Right atrium auricular region (tissue), 2 donors: ENCODE data around the gene IQGAP2. TPM values are rescaled to one million over a fixed set of nuclear protein-coding genes. Genes with fewer than 3 reads are reported as not detected.
"Not testable (repeated sequence)": the region's sequence is repeated elsewhere in the genome, so short reads cannot be mapped to it uniquely, and the experiment has no call there.

Experiments
- DNase-seq: peaks from one replicate; pipeline ENCODE4 v3.0.0-alpha.2; 2019; ENCODE audit warnings: low spot score
- H3K27ac ChIP-seq, 2 donors: fragments of 200-600 bp; sonication (generic); 1 replicate in 1 of 2; 2 replicates in 1 of 2; pipeline ENCODE4 v1.5.1; 2016 to 2019
- H3K27me3 ChIP-seq, 2 donors: fragments of 200-600 bp; sonication (generic); one replicate each; pipeline versions ENCODE4 v1.5.1 to v1.6.0; 2017 to 2019
- H3K36me3 ChIP-seq: fragments of 200-600 bp; sonication (generic); one replicate; pipeline ENCODE4 v1.5.1; 2016
- H3K4me1 ChIP-seq, 2 donors: fragments of 200-600 bp; sonication (generic); one replicate each; pipeline versions ENCODE4 v1.5.1 to v1.6.0; 2017 to 2019
- H3K4me3 ChIP-seq, 2 donors: fragments of 200-600 bp; sonication (generic); 1 replicate in 1 of 2; 2 replicates in 1 of 2; pipeline ENCODE4 v1.5.1; 2017 to 2019; ENCODE audit warnings: mild to moderate bottlenecking in 1 of 2, moderate library complexity in 1 of 2
- H3K9me3 ChIP-seq, 2 donors: fragments of 200-600 bp; sonication (generic); one replicate each; pipeline ENCODE4 v1.5.1; 2019
- total RNA-seq, 2 donors: library from RNA; depleted of rRNA; stranded (reverse); fragments of >200 nt; gene quantifications; one replicate each; pipeline ENCODE4 v1.1.0, GENCODE V29; 2016
- TF ChIP-seq, protein P1 (sequence below), 2 donors: fragments of 200-600 bp; sonication (generic); IDR thresholded peaks; one replicate each; pipeline ENCODE4 v1.5.1; 2019; ENCODE audit warnings: antibody characterized with exemption in 2 of 2

IQGAP2 gene
- total RNA-seq, 2 donors from 2014 or later: 5.4 to 12.3 TPM

DNA sequence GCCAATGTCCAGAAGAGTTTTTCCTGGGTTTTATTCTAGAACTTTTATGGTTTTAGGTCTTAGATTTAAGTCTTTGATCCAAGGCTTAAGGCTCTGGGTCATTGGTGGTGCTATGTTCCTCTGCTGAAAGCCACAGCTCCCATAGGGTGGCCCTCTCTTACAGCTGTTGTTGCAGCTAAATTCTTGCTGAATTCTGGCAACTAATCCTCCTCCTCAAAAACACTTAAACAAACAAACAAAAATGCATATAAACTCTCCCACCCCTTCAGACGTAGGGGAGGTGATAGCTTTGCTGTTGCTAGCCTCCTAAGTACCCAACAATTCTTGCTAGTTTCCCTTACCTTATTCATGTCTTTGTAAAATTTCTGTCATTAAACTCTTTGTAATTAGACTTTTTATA, 30.2 kb downstream of the IQGAP2 start:
- H3K4me3 ChIP-seq: no peak overlapping the region
- no peaks in the 10 kb centered on the region for H3K36me3 ChIP-seq
- H3K27me3 ChIP-seq: no peaks in the 10 kb centered on the region
- no peak for DNase-seq
- no peak overlapping the region for H3K27ac ChIP-seq
- TF ChIP-seq, protein P1, sequence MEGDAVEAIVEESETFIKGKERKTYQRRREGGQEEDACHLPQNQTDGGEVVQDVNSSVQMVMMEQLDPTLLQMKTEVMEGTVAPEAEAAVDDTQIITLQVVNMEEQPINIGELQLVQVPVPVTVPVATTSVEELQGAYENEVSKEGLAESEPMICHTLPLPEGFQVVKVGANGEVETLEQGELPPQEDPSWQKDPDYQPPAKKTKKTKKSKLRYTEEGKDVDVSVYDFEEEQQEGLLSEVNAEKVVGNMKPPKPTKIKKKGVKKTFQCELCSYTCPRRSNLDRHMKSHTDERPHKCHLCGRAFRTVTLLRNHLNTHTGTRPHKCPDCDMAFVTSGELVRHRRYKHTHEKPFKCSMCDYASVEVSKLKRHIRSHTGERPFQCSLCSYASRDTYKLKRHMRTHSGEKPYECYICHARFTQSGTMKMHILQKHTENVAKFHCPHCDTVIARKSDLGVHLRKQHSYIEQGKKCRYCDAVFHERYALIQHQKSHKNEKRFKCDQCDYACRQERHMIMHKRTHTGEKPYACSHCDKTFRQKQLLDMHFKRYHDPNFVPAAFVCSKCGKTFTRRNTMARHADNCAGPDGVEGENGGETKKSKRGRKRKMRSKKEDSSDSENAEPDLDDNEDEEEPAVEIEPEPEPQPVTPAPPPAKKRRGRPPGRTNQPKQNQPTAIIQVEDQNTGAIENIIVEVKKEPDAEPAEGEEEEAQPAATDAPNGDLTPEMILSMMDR (IDR thresholded peaks at IDR 0.05): no peak
- H3K9me3 ChIP-seq: peaks cover 0 to 5% of the 10 kb centered on the region in 2 donors
- H3K4me1 ChIP-seq: no peaks in the 10 kb centered on the region

DNA sequence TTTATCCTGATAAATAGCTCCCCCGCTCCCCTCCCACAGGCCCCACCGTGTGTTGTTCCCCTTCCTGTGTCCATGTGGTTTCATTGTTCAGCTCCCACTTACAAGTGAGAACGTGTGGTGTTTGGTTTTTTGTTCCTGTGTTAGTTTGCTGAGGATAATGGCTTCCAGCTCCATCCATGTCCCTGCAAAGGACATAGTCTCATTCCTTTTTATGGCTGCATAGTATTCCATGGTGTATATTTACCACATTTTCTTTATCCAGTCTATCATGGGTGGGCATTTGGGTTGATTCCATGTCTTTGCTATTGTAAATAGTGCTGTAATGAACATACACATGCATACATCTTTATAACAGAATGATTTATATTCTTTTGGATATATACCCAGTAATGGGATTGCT, 34.4 kb downstream of the IQGAP2 start:
- not testable (repeated sequence) for H3K36me3 ChIP-seq, H3K9me3 ChIP-seq, DNase-seq, H3K27me3 ChIP-seq, H3K4me3 ChIP-seq, H3K4me1 ChIP-seq, H3K27ac ChIP-seq

DNA sequence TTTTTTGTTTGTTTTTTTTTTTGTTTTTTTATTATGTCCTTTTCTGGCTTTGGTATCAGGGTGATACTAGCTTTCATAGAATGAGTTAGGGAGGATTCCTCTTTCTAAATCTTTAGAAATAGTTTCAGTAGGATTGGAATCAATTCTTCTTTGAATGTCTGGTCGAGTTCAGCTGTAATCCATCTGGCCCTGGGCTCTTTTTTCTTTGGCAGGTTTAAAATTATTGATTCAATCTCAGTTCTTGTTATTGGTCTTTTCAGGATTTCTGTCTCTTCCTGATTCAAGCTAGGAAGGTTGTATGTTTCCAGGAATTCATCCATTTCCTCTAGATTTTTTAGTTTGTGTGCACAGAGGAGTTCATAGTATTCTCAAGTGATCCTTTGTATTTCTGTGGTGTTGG, 34.9 kb downstream of the IQGAP2 start:
- TF ChIP-seq, protein P1 (IDR thresholded peaks at IDR 0.05): no peak
- Histone ChIP-seq H3K27ac (no peak overlapping the region), H3K4me1 (no peaks in the 10 kb centered on the region), H3K36me3 (no peaks in the 10 kb centered on the region), H3K27me3 (no peaks in the 10 kb centered on the region), H3K9me3 (peaks cover 0 to 5% of the 10 kb centered on the region in 2 donors), H3K4me3 (no peak overlapping the region)
- DNase-seq: no peak

DNA sequence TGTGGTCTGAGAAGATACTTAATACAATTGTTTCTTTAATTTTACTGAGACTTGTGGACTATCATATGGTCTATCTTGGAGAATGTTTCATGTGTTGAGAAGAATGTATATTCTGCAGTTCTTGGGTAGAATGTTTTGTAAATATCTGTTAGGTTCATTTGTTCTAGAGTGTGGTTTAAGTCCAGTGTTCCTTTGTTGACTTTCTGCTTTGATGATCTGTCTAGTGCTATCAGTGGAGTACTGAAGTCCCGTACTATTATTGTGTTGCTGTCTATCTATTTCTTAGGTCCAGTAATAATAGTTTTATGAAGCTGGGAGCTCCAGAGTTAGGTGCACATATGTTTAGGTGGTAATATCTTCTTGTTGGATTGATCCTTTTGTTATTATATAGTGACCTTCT, 36.1 kb downstream of the IQGAP2 start:
- H3K27me3 ChIP-seq: no peaks in the 10 kb centered on the region
- no peak for DNase-seq
- TF ChIP-seq, protein P1 (IDR thresholded peaks at IDR 0.05): no peak
- no peaks in the 10 kb centered on the region for H3K36me3 ChIP-seq
- H3K4me3 ChIP-seq: no peak overlapping the region
- H3K27ac ChIP-seq: no peak overlapping the region
- no peaks in the 10 kb centered on the region for H3K4me1 ChIP-seq
- peaks cover 0 to 5% of the 10 kb centered on the region in 2 donors for H3K9me3 ChIP-seq

DNA sequence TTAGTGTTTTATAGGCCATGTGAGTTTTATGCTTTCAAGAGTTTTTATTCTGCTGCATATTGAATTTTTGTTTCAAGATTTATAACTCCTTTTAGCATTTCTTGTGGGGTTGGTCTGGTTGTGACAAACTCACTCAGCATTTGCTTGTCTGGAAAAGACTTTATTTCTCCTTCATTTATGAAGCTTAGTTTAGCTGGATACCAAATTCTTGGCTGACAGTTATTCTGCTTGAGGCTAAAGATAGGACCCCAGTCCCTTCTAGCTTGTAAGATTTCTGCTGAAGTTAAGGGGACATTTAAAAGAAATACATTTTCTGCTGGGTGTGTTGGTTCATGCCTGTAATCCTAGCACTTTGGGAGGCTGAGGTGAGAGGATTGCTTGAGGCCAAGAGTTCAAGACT, 36.8 kb downstream of the IQGAP2 start:
- no peak for DNase-seq
- H3K27me3 ChIP-seq: no peaks in the 10 kb centered on the region
- TF ChIP-seq, protein P1 (IDR thresholded peaks at IDR 0.05): no peak

DNA sequence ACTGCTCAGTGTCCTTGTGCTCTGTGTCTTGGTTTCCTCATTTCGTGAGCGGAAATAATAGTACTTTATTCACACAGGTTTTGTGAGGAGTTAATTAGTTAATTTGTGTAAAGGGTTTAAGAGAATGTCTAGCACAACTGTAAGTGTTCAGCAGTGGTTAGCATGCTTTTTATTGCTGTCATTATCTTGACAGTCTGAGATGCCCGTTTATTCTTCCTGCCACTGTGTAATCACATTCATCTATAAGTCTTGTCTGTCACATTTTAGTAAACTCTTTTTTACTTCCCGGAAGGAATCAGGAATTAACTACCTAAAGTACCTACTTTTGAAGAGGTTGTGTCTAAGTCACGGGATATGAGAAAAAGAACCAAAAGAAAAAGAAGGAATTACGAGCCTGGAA, 38.0 kb downstream of the IQGAP2 start:
- TF ChIP-seq, protein P1 (IDR thresholded peaks at IDR 0.05): no peak
- Histone ChIP-seq H3K27me3 (no peaks in the 10 kb centered on the region), H3K36me3 (no peaks in the 10 kb centered on the region), H3K4me3 (no peak overlapping the region), H3K9me3 (peaks cover 0 to 5% of the 10 kb centered on the region in 2 donors), H3K27ac (no peak overlapping the region), H3K4me1 (no peaks in the 10 kb centered on the region)
- DNase-seq: no peak

More for the DNA sequence above, 36.8 kb downstream of the IQGAP2 start:
- no peak overlapping the region for H3K27ac ChIP-seq
- H3K4me3 ChIP-seq: no peak overlapping the region
- H3K36me3 ChIP-seq: no peaks in the 10 kb centered on the region
- H3K9me3 ChIP-seq: peaks cover 0 to 5% of the 10 kb centered on the region in 2 donors
- H3K4me1 ChIP-seq: no peaks in the 10 kb centered on the region
